Kidney capillary endothelial cell (primary cell): ENCODE measurements around the gene SEC23A.

Experiments
- DNase-seq: peaks from one replicate; pipeline ENCODE4 v3.0.0-alpha.2; 2018; ENCODE audit warnings: low spot score

The SEC23A gene

GRCh38 chr14:38989922-38990546 is 113.0 kb downstream of the SEC23A start:
- no peak for DNase-seq

DNA sequence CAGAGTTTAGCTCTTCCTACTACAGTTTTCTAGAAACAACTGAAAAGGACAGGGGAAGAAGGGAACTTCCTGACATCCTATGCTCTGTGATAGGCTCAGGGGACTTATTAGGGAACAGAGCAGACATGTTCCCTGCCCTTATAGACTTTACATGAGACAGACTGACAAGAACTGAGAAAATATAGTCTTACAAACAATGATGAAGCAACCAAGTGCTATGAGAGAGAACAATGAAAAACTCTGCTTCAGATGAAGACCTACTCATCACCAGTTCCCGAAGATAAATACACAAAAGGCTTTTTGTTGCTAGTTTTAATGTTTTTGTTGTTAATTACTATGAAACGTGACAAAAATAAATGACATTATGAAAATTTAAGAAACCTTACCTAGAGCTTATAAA is 115.3 kb downstream of the SEC23A start:
- no peak for DNase-seq

- DNase-seq = no peak
These were observed 120.2 kb downstream of the SEC23A start for GRCh38 chr14:38982837-38983236.

GRCh38 chr14:38982278-38982677 is 120.8 kb downstream of the SEC23A start:
- no peak for DNase-seq
